UCSD-AML1 (cell line): ENCODE measurements around the gene GNA12.
"Not testable (repeated sequence)": the region's sequence is repeated elsewhere in the genome, so short reads cannot be mapped to it uniquely, and the experiment has no call there.

Experiments
- DNase-seq: peaks from one replicate; lab custom pipeline; 2025; ENCODE audit not compliant: unreplicated experiment; lab: John Stamatoyannopoulos, UW

The GNA12 gene

GRCh38 chr7:2732388-2732787 lies 111.7 kb downstream of the GNA12 start:
- DNase-seq = no peak

GRCh38 chr7:2730846-2731770 lies 113.0 kb downstream of the GNA12 start:
- DNase-seq = no peak

GRCh38 chr7:2729893-2730716 lies 114.0 kb downstream of the GNA12 start:
- DNase-seq = no peak

GRCh38 chr7:2729031-2729892 lies 114.8 kb downstream of the GNA12 start:
- DNase-seq = no peak

- no peak for DNase-seq
These were observed 115.6 kb downstream of the GNA12 start for GRCh38 chr7:2728316-2729030.

- DNase-seq = not testable (repeated sequence)
These were observed 116.9 kb downstream of the GNA12 start for GRCh38 chr7:2727206-2727605.

- no peak for DNase-seq
These were observed 117.6 kb downstream of the GNA12 start for GRCh38 chr7:2726316-2727018.

- no peak for DNase-seq
These were observed 118.7 kb downstream of the GNA12 start for GRCh38 chr7:2725178-2726105.

GRCh38 chr7:2724453-2725177 lies 119.5 kb downstream of the GNA12 start:
- DNase-seq = no peak

- DNase-seq = not testable (repeated sequence)
These were observed 120.1 kb downstream of the GNA12 start for GRCh38 chr7:2724036-2724435.

- no peak for DNase-seq
These were observed 120.8 kb downstream of the GNA12 start for GRCh38 chr7:2723138-2723850.

GRCh38 chr7:2722591-2722990 lies 121.5 kb downstream of the GNA12 start:
- no peak for DNase-seq

GRCh38 chr7:2721842-2722241 lies 122.3 kb downstream of the GNA12 start:
- no peak for DNase-seq

- no peak for DNase-seq
These were observed 124.1 kb downstream of the GNA12 start for GRCh38 chr7:2720024-2720423.

- peak; percentile 24 for DNase-seq
These were observed 125.1 kb downstream of the GNA12 start for GRCh38 chr7:2719007-2719406.

GRCh38 chr7:2718296-2718965 lies 125.7 kb downstream of the GNA12 start:
- DNase-seq = no peak
